Kidney epithelial cell (primary cell): Measurements from ENCODE around the gene CCDC200. TPM values are rescaled to one million over a fixed set of nuclear protein-coding genes. Genes with fewer than 3 reads are reported as not detected.
"Not testable (repeated sequence)": the region's sequence is repeated elsewhere in the genome, so short reads cannot be mapped to it uniquely, and the experiment has no call there.

ENCODE experiments used
- DNase-seq: peaks from one replicate; pipeline ENCODE4 v3.0.0-alpha.2; 2010; ENCODE audit warnings: low read depth
- H3K27me3 ChIP-seq: 2 replicates; pipeline ENCODE4 v1.6.0; 2011; ENCODE audit warnings: low read length; ENCODE audit not compliant: control insufficient read depth, insufficient read depth
- H3K36me3 ChIP-seq: 2 replicates; pipeline ENCODE4 v1.5.1; 2011; ENCODE audit warnings: low read length; ENCODE audit not compliant: control insufficient read depth, insufficient read depth
- H3K4me3 ChIP-seq: 2 replicates; pipeline ENCODE4 v1.5.1; 2011; ENCODE audit warnings: low read depth, mild to moderate bottlenecking, control low read depth, low read length
- CTCF ChIP-seq: IDR thresholded peaks from 2 replicates; pipeline ENCODE4 v1.5.1; 2011; ENCODE audit warnings: mild to moderate bottlenecking, moderate library complexity, low read length, control low read depth, inconsistent platforms; ENCODE audit not compliant: insufficient read depth, poor library complexity, severe bottlenecking
- total RNA-seq: library from RNA; depleted of rRNA; stranded (reverse); fragments of >200 nt; gene quantifications from 2 replicates; pipeline ENCODE4 v1.2.3, GENCODE V29; 2015

The CCDC200 gene
- total RNA-seq, 1 donor from 2014 or later: not detected

- Histone ChIP-seq H3K36me3 (peaks cover 2% of the 10 kb centered on the region), H3K27me3 (no peaks in the 10 kb centered on the region), H3K4me3 (peak within 1 kb of the TSS; percentile 48)
- peak; percentile 41 for TF ChIP-seq CTCF
- DNase-seq: peak; percentile 49
Observed at GRCh38 chr17:43211480-43212402, 16.7 kb downstream of the CCDC200 start, which contains the start of gene TMEM106A. Gene TMEM106A (plus strand): TSS chr17:43211875. CDS start chr17:43213042, 1,167 bp downstream.

- TF ChIP-seq CTCF: no peak
- peak overlapping the region; percentile 48 for H3K4me3 ChIP-seq
- no peak for DNase-seq
- no peaks in the 10 kb centered on the region for H3K36me3 ChIP-seq
- H3K27me3 ChIP-seq: no peaks in the 10 kb centered on the region
Observed at GRCh38 chr17:43211123-43211479, 17.3 kb downstream of the CCDC200 start.

GRCh38 chr17:43210576-43210975, 17.8 kb downstream of the CCDC200 start:
- Histone ChIP-seq H3K36me3 (no peaks in the 10 kb centered on the region), H3K27me3 (no peaks in the 10 kb centered on the region), H3K4me3 (no peak overlapping the region)
- no peak for TF ChIP-seq CTCF
- no peak for DNase-seq

- DNase-seq, H3K36me3 ChIP-seq: not testable (repeated sequence)
Observed at GRCh38 chr17:43203013-43203412, 25.4 kb downstream of the CCDC200 start.

GRCh38 chr17:43200127-43200526, 28.3 kb downstream of the CCDC200 start:
- no peak for TF ChIP-seq CTCF
- H3K36me3 ChIP-seq: peaks cover 3% of the 10 kb centered on the region
- no peak for DNase-seq

More at GRCh38 chr17:43203013-43203412, 25.4 kb downstream of the CCDC200 start:
- H3K27me3 ChIP-seq, H3K4me3 ChIP-seq: not testable (repeated sequence)

GRCh38 chr17:43199633-43200032, 28.8 kb downstream of the CCDC200 start:
- Histone ChIP-seq H3K36me3 (peaks cover 3% of the 10 kb centered on the region), H3K4me3 (no peak overlapping the region), H3K27me3 (no peaks in the 10 kb centered on the region)
- no peak for DNase-seq
- no peak for TF ChIP-seq CTCF

More at GRCh38 chr17:43200127-43200526, 28.3 kb downstream of the CCDC200 start:
- Histone ChIP-seq H3K27me3 (no peaks in the 10 kb centered on the region), H3K4me3 (no peak overlapping the region)
